ENCODE measurements around the gene ZNF77.

Gene ZNF77

GRCh38 chr19:2949939-2950285, 5.1 kb upstream of the ZNF77 start:
- 0 out of 2 replicates have a peak, but pooled peaks have one; percentile 5 for TF ChIP-seq ZBTB7A (IDR thresholded peaks at IDR 0.05; ENCODE audit: low read depth)
- TF ChIP-seq CEBPB (IDR thresholded peaks at IDR 0.05), result no peak

- no peak for TF ChIP-seq EGR1 (IDR thresholded peaks at IDR 0.05)
- TF ChIP-seq EP300 (IDR thresholded peaks at IDR 0.05; ENCODE audit: borderline replicate concordance), result no peak
Observed at GRCh38 chr19:2945575-2946184, 909 bp upstream of the ZNF77 start.

GRCh38 chr19:2944403-2944774, 382 bp downstream of the ZNF77 start:
- TF ChIP-seq TEAD4 (IDR thresholded peaks at IDR 0.05), result no peak

- TF ChIP-seq TEAD4 (IDR thresholded peaks at IDR 0.05) (no peak), USF1 (IDR thresholded peaks at IDR 0.05) (no peak), EP300 (IDR thresholded peaks at IDR 0.05; ENCODE audit: borderline replicate concordance) (no peak), NFIC (IDR thresholded peaks at IDR 0.05) (no peak), FOXM1 (IDR thresholded peaks at IDR 0.05; ENCODE audit: borderline replicate concordance, low read depth) (no peak), REST (IDR thresholded peaks at IDR 0.05; ENCODE audit: low read depth) (no peak), TAF1 (IDR thresholded peaks at IDR 0.05; ENCODE audit: low read depth) (no peak), CEBPB (IDR thresholded peaks at IDR 0.05) (no peak), YY1 (IDR thresholded peaks at IDR 0.05; ENCODE audit: low read depth) (no peak), TCF12 (IDR thresholded peaks at IDR 0.05; ENCODE audit: low read depth) (no peak)
Observed at GRCh38 chr19:2942928-2943640, 1.7 kb downstream of the ZNF77 start.

- TF ChIP-seq YY1 (IDR thresholded peaks at IDR 0.05; ENCODE audit: low read depth) (no peak), ZBTB7A (IDR thresholded peaks at IDR 0.05; ENCODE audit: low read depth) (no peak), RAD21 (IDR thresholded peaks at IDR 0.05; ENCODE audit: low read depth) (no peak), TAF1 (IDR thresholded peaks at IDR 0.05; ENCODE audit: low read depth) (no peak), MAX (IDR thresholded peaks at IDR 0.05) (no peak), REST (IDR thresholded peaks at IDR 0.05; ENCODE audit: low read depth) (no peak), EGR1 (IDR thresholded peaks at IDR 0.05) (no peak), USF1 (IDR thresholded peaks at IDR 0.05) (peak; percentile 58; the same call in 1 of the 2 replicates), TCF12 (IDR thresholded peaks at IDR 0.05; ENCODE audit: low read depth) (peak; percentile 80), CREB1 (IDR thresholded peaks at IDR 0.05; ENCODE audit: low read depth) (no peak)
Observed at GRCh38 chr19:2933490-2933910, 11.3 kb downstream of the ZNF77 start.

GRCh38 chr19:2927032-2927430, 17.7 kb downstream of the ZNF77 start:
- no peak for TF ChIP-seq TCF12 (IDR thresholded peaks at IDR 0.05; ENCODE audit: low read depth)
- TF ChIP-seq YY1 (IDR thresholded peaks at IDR 0.05; ENCODE audit: low read depth), result no peak
- TF ChIP-seq ZBTB7A (IDR thresholded peaks at IDR 0.05; ENCODE audit: low read depth), result no peak
- no peak for TF ChIP-seq NFIC (IDR thresholded peaks at IDR 0.05)

GRCh38 chr19:2926341-2927031, 18.3 kb downstream of the ZNF77 start:
- TF ChIP-seq REST (IDR thresholded peaks at IDR 0.05; ENCODE audit: low read depth), result no peak
- TF ChIP-seq CEBPB (IDR thresholded peaks at IDR 0.05), result peak; percentile 31; the same call in 1 of the 2 replicates

All from Ishikawa (cell line).